DOHH2 (cell line): ENCODE data around the gene SUN3.

ENCODE experiments used
- H3F3A ChIP-seq: fragments of 200-600 bp; sonication (generic), shearing (Covaris generic); 2 replicates; pipeline ENCODE4 v1.6.0; 2016; ENCODE audit warnings: antibody characterized with exemption, mild to moderate bottlenecking; ENCODE audit not compliant: control insufficient read depth, insufficient read depth
- H3K27ac ChIP-seq: fragments of 200-600 bp; sonication (generic); 2 replicates; pipeline ENCODE4 v1.5.1; 2014; ENCODE audit warnings: low read depth, mild to moderate bottlenecking, low read length, moderate library complexity
- H3K27me3 ChIP-seq: fragments of 200-600 bp; sonication (generic); 2 replicates; pipeline ENCODE4 v1.6.1; 2014; ENCODE audit warnings: mild to moderate bottlenecking, low read length, mixed read lengths; ENCODE audit not compliant: control insufficient read depth
- H3K36me3 ChIP-seq: fragments of 200-600 bp; sonication (generic); 2 replicates; pipeline ENCODE4 v1.6.1; 2014; ENCODE audit warnings: mild to moderate bottlenecking, low read length, moderate library complexity, mixed read lengths; ENCODE audit not compliant: control insufficient read depth
- H3K4me1 ChIP-seq: fragments of 200-600 bp; sonication (generic); 2 replicates; pipeline ENCODE4 v1.6.1; 2014; ENCODE audit warnings: mild to moderate bottlenecking, low read length, mixed read lengths; ENCODE audit not compliant: control insufficient read depth
- H3K4me2 ChIP-seq: fragments of 200-600 bp; sonication (generic); 2 replicates; pipeline ENCODE4 v1.6.0; 2014; ENCODE audit warnings: mild to moderate bottlenecking, low read length, moderate library complexity
- H3K4me3 ChIP-seq: fragments of 200-600 bp; sonication (generic); 2 replicates; pipeline ENCODE4 v1.5.1; 2014; ENCODE audit warnings: mild to moderate bottlenecking, low read length, mixed read lengths
- H3K79me2 ChIP-seq: fragments of 200-600 bp; sonication (generic); 2 replicates; pipeline ENCODE4 v1.6.1; 2014; ENCODE audit warnings: mild to moderate bottlenecking, low read length, mixed read lengths; ENCODE audit not compliant: control insufficient read depth
- H3K9me2 ChIP-seq: fragments of 200-600 bp; sonication (generic); replicated peaks from 2 replicates; pipeline ENCODE4 v1.6.1; 2014; ENCODE audit warnings: mild to moderate bottlenecking, low read length, mixed read lengths; ENCODE audit not compliant: control insufficient read depth
- H3K9me3 ChIP-seq: fragments of 200-600 bp; sonication (generic); 2 replicates; pipeline ENCODE4 v1.6.1; 2014; ENCODE audit warnings: antibody characterized with exemption, low read length, mixed read lengths; ENCODE audit not compliant: control insufficient read depth, insufficient read depth
- H4K20me1 ChIP-seq: fragments of 200-600 bp; sonication (generic); 2 replicates; pipeline ENCODE4 v1.6.0; 2014; ENCODE audit warnings: low read depth, mild to moderate bottlenecking, antibody characterized with exemption, low read length, moderate library complexity; ENCODE audit not compliant: control insufficient read depth, insufficient read depth
- CTCF ChIP-seq: fragments of 200-600 bp; sonication (generic); IDR thresholded peaks from one replicate; pipeline ENCODE4 v1.5.1; 2014; ENCODE audit warnings: antibody characterized with exemption, mild to moderate bottlenecking, low read depth, low read length; ENCODE audit not compliant: poor library complexity, severe bottlenecking
- EZH2phosphoT487 ChIP-seq: fragments of 200-600 bp; sonication (generic); IDR thresholded peaks from 2 replicates; pipeline ENCODE4 v1.6.1; 2017; ENCODE audit warnings: borderline replicate concordance, mild to moderate bottlenecking, antibody characterized with exemption, low read length, moderate library complexity, mixed read lengths

Gene SUN3

GRCh38 chr7:48041653-48041970, 12.7 kb upstream of the SUN3 start:
- no peaks in the 10 kb centered on the region for H3K27me3 ChIP-seq

DNA sequence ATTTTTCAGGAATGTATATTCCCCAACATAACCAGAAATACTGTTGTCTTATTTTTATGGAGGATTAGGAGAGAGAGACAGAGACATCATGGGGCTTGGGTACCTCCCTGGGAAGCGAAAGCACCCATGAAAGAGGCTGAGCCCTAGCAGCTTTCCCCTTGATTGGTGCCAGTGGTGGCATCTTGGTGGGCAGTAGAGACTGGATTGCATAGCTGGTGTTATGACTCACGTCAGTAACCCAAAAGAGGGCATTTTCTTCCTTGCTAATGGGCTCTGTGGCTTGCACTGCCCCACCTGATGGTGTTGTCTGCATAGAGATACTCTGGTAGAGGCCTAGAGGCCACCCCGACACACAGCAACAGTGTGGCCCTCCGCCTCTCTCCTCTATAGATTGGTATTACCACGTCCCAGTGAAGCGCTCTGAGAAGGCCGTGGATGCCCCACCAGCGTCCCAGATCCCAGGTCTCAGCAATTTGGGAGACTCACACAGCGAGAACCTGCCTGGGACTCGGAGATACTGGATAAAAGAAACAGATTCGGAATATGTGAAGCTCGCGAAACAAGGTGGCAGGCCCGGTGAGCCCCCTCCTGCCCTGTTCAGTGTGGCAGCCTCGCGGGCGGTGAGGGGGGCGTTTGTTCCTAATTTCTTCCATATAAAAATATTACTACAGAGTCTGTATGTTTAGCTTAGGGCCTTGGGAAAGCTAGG, 12.2 kb upstream of the SUN3 start:
- Histone ChIP-seq H3K79me2 (no peaks in the 10 kb centered on the region), H3K4me2 (no peak overlapping the region), H3K4me3 (no peak overlapping the region), H3K9me3 (no peaks in the 10 kb centered on the region), H3K27ac (no peak overlapping the region), H3K4me1 (no peaks in the 10 kb centered on the region), H3F3A (no peaks in the 10 kb centered on the region), H4K20me1 (no peaks in the 10 kb centered on the region), H3K36me3 (no peaks in the 10 kb centered on the region), H3K9me2 (no peaks in the 10 kb centered on the region), H3K27me3 (no peaks in the 10 kb centered on the region)
- TF ChIP-seq CTCF (no peak), EZH2phosphoT487 (no peak)

More at GRCh38 chr7:48041653-48041970, 12.7 kb upstream of the SUN3 start:
- Histone ChIP-seq H3K79me2 (no peaks in the 10 kb centered on the region), H3K4me3 (no peak overlapping the region), H3K9me2 (no peaks in the 10 kb centered on the region), H3K9me3 (no peaks in the 10 kb centered on the region), H3K36me3 (no peaks in the 10 kb centered on the region), H3F3A (no peaks in the 10 kb centered on the region), H4K20me1 (no peaks in the 10 kb centered on the region), H3K27ac (no peak overlapping the region), H3K4me1 (no peaks in the 10 kb centered on the region), H3K4me2 (no peak overlapping the region)
- TF ChIP-seq CTCF (no peak), EZH2phosphoT487 (no peak)

DNA sequence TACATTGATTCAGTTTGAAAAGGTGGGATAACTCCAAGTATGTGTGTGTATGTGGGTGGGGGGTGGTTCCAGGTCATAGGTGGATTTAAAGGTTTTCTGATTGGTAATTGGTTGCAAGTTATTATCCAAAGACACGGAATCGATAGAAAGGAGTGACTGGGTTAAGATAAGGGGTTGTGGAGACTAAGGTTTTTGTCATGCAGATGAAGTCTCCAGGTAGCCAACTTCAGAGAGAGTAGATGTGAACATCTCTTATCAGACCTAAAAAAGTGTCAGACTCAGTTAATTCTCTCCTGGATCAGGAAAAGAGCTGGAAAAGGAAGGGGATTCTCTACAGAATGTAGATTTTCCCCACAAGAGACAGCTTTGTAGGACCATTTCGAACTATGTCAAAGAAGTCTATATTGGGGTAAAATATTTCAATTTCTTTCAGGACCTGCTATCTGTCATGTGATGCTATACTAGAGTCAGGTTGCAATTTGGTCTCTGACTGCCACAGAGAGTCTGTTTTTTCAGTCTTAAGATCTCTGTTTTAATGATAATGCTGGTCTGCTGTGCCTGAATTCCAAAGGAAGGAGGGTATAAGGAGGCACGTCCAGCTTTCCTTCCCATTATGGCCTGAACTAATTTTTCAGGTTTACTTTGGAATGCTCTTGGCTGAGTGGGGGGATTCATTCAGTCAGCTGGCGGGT, 10.1 kb upstream of the SUN3 start:
- Histone ChIP-seq H3K4me2 (no peak overlapping the region), H3K27ac (no peak overlapping the region)
- TF ChIP-seq CTCF (no peak), EZH2phosphoT487 (no peak)

More for the DNA sequence above, 10.1 kb upstream of the SUN3 start:
- Histone ChIP-seq H3K4me1 (no peaks in the 10 kb centered on the region), H3K79me2 (no peaks in the 10 kb centered on the region), H3K36me3 (no peaks in the 10 kb centered on the region), H4K20me1 (no peaks in the 10 kb centered on the region), H3K9me3 (no peaks in the 10 kb centered on the region), H3F3A (no peaks in the 10 kb centered on the region), H3K27me3 (no peaks in the 10 kb centered on the region), H3K9me2 (no peaks in the 10 kb centered on the region), H3K4me3 (no peak overlapping the region)
